GM19463 (cell line): ENCODE results near the gene CCIN.
"Not testable (repeated sequence)": the region's sequence is repeated elsewhere in the genome, so short reads cannot be mapped to it uniquely, and the experiment has no call there.

Experiments used
- ATAC-seq: cut with Tn5 transposase; IDR thresholded peaks from one replicate; pipeline ENCODE4 v1.9.1; 2021; ENCODE audit warnings: mild to moderate bottlenecking, moderate library complexity; ENCODE audit not compliant: unreplicated experiment

CCIN gene

GRCh38 chr9:36158122-36158521, 11.1 kb upstream of the CCIN start:
- no peak for ATAC-seq

- no peak for ATAC-seq
Measured at GRCh38 chr9:36158917-36159316, 10.3 kb upstream of the CCIN start.

GRCh38 chr9:36159509-36159908, 9.7 kb upstream of the CCIN start:
- not testable (repeated sequence) for ATAC-seq

GRCh38 chr9:36160126-36160525, 9.1 kb upstream of the CCIN start:
- ATAC-seq, result not testable (repeated sequence)

- no peak for ATAC-seq
Measured at GRCh38 chr9:36161187-36161586, 8.0 kb upstream of the CCIN start.

GRCh38 chr9:36162211-36162738, 6.9 kb upstream of the CCIN start:
- no peak for ATAC-seq

GRCh38 chr9:36163049-36163785, 6.0 kb upstream of the CCIN start:
- ATAC-seq, result no peak

GRCh38 chr9:36163786-36164170, 5.4 kb upstream of the CCIN start:
- no peak for ATAC-seq

- no peak for ATAC-seq
Measured at GRCh38 chr9:36164372-36164771, 4.8 kb upstream of the CCIN start.

GRCh38 chr9:36164989-36165388, 4.2 kb upstream of the CCIN start:
- ATAC-seq, result no peak

GRCh38 chr9:36165826-36166167, 3.4 kb upstream of the CCIN start:
- ATAC-seq, result no peak

- ATAC-seq, result peak; percentile 83
Measured at GRCh38 chr9:36166168-36166927, 2.8 kb upstream of the CCIN start.

- no peak for ATAC-seq
Measured at GRCh38 chr9:36169708-36170107, 520 bp downstream of the CCIN start.

GRCh38 chr9:36170531-36170930, 1.3 kb downstream of the CCIN start:
- ATAC-seq, result no peak

GRCh38 chr9:36173861-36174260, 4.7 kb downstream of the CCIN start:
- ATAC-seq, result no peak

- ATAC-seq, result no peak
Measured at GRCh38 chr9:36174271-36174670, 5.1 kb downstream of the CCIN start.

GRCh38 chr9:36174731-36175130, 5.5 kb downstream of the CCIN start:
- no peak for ATAC-seq

GRCh38 chr9:36175209-36175608, 6.0 kb downstream of the CCIN start:
- not testable (repeated sequence) for ATAC-seq

- not testable (repeated sequence) for ATAC-seq
Measured at GRCh38 chr9:36176496-36176895, 7.3 kb downstream of the CCIN start.

- ATAC-seq, result no peak
Measured at GRCh38 chr9:36177571-36177970, 8.4 kb downstream of the CCIN start.

- ATAC-seq, result not testable (repeated sequence)
Measured at GRCh38 chr9:36180243-36180642, 11.1 kb downstream of the CCIN start.

GRCh38 chr9:36187414-36187813, 18.2 kb downstream of the CCIN start:
- ATAC-seq, result no peak
